SK-N-SH (cell line): Measurements from ENCODE around the gene CFAP20. TPM values are rescaled to one million over a fixed set of nuclear protein-coding genes. Genes with fewer than 3 reads are reported as not detected.

Experiments
- CTCF ChIA-PET: fragments of 300-600, 350-600 bp; formaldehyde crosslinking; extraction: SDS; loops from one replicate; lab custom pipeline; 2021; lab: Yijun Ruan, JAX
- POLR2A ChIA-PET: fragments of 350-600 bp; sonication (Branson Sonifier 250); formaldehyde crosslinking; extraction: SDS; loops from one replicate; lab custom pipeline; 2020; ENCODE audit warnings: antibody characterized with exemption, inconsistent platforms; lab: Yijun Ruan, JAX
- DNase-seq: peaks from one replicate; pipeline ENCODE4 v3.0.0; 2012
- H2AFZ ChIP-seq: fragments of 200-600 bp; sonication (generic); 2 replicates; pipeline ENCODE4 v1.8.1; 2016; ENCODE audit warnings: antibody characterized with exemption, mild to moderate bottlenecking, low read depth
- H3F3A ChIP-seq: fragments of 200-600 bp; sonication (generic); replicated peaks from 2 replicates; pipeline ENCODE3; 2016; ENCODE audit warnings: antibody characterized with exemption, mild to moderate bottlenecking; ENCODE audit not compliant: insufficient read depth
- H3K27ac ChIP-seq, 2 experiments: fragments of 200-500 bp in 1 of 2; fragments of 200-600 bp in 1 of 2; sonication (Bioruptor generic) in 1 of 2; sonication (generic), shearing (Covaris generic) in 1 of 2; 2 replicates each; pipeline versions ENCODE4 v1.5.1 to v1.6.1; 2014 to 2016; ENCODE audit warnings: low read depth in 2 of 2, inconsistent platforms in 1 of 2, low read length in 1 of 2, mild to moderate bottlenecking in 1 of 2, mixed read lengths in 1 of 2
- H3K27me3 ChIP-seq: fragments of 200-600 bp; sonication (generic), shearing (Covaris generic); 2 replicates; pipeline ENCODE4 v1.6.1; 2016; ENCODE audit warnings: mixed run types; ENCODE audit not compliant: insufficient read depth
- H3K36me3 ChIP-seq, 2 experiments: fragments of 200-500 bp in 1 of 2; fragments of 200-600 bp in 1 of 2; sonication (Bioruptor generic) in 1 of 2; sonication (generic) in 1 of 2; replicated peaks in 1 of 2; 2 replicates each; pipeline versions ENCODE3 to v1.5.1; 2014 to 2016; ENCODE audit warnings: low read length in 1 of 2, mild to moderate bottlenecking in 1 of 2; ENCODE audit not compliant: insufficient read depth in 2 of 2, control insufficient read depth in 1 of 2
- H3K4me1 ChIP-seq, 2 experiments: fragments of 200-500 bp in 1 of 2; fragments of 200-600 bp in 1 of 2; sonication (Bioruptor generic) in 1 of 2; sonication (generic), shearing (Covaris generic) in 1 of 2; 2 replicates each; pipeline versions ENCODE4 v1.5.1 to v1.6.1; 2014 to 2016; ENCODE audit warnings: low read depth in 1 of 2, low read length in 1 of 2, mixed run types in 1 of 2; ENCODE audit not compliant: insufficient read depth in 2 of 2, control insufficient read depth in 1 of 2
- H3K4me2 ChIP-seq: fragments of 200-600 bp; sonication (generic), shearing (Covaris generic); 2 replicates; pipeline ENCODE4 v1.6.1; 2017; ENCODE audit warnings: mixed run types
- H3K4me3 ChIP-seq, 2 experiments: fragments of 200-500 bp in 1 of 2; fragments of 200-600 bp in 1 of 2; sonication (Bioruptor generic) in 1 of 2; sonication (generic), shearing (Covaris generic) in 1 of 2; 2 replicates each; pipeline versions ENCODE4 v1.5.1 to v1.8.1; 2014 to 2016; ENCODE audit warnings: low read depth in 2 of 2, inconsistent platforms in 1 of 2, low read length in 1 of 2, mild to moderate bottlenecking in 1 of 2, mixed read lengths in 1 of 2, moderate library complexity in 1 of 2
- H3K79me2 ChIP-seq: fragments of 200-600 bp; sonication (generic); 2 replicates; pipeline ENCODE4 v1.8.1; 2017; ENCODE audit warnings: mild to moderate bottlenecking; ENCODE audit not compliant: insufficient read depth
- H3K9ac ChIP-seq: fragments of 200-600 bp; sonication (generic); 2 replicates; pipeline ENCODE4 v1.6.1; 2017; ENCODE audit warnings: mixed run types
- H3K9me2 ChIP-seq: fragments of 200-600 bp; sonication (generic); 2 replicates; pipeline ENCODE4 v1.6.1; 2017; ENCODE audit warnings: mixed run types
- H3K9me3 ChIP-seq: fragments of 200-600 bp; sonication (generic); 2 replicates; pipeline ENCODE4 v1.6.1; 2017; ENCODE audit warnings: mixed run types, mild to moderate bottlenecking, moderate library complexity
- H4K20me1 ChIP-seq: fragments of 200-600 bp; sonication (generic); 2 replicates; pipeline ENCODE4 v1.6.1; 2017; ENCODE audit warnings: mild to moderate bottlenecking, mixed run types; ENCODE audit not compliant: insufficient read depth
- CHD2 ChIP-seq: fragments of 150-350 bp; IDR thresholded peaks from 2 replicates; pipeline ENCODE4 v1.6.1; 2018; ENCODE audit warnings: low read length; ENCODE audit not compliant: partially characterized antibody
- ELF1 ChIP-seq: IDR thresholded peaks from 2 replicates; pipeline ENCODE4 v1.4.0; 2012
- FOSL2 ChIP-seq: IDR thresholded peaks from 2 replicates; pipeline ENCODE4 v1.4.0; 2012; ENCODE audit warnings: low read depth, mild to moderate bottlenecking, moderate library complexity, borderline replicate concordance
- FOXM1 ChIP-seq: IDR thresholded peaks from 2 replicates; pipeline ENCODE4 v1.4.0; 2012; ENCODE audit warnings: low read depth, mild to moderate bottlenecking
- GABPA ChIP-seq: IDR thresholded peaks from 2 replicates; pipeline ENCODE4 v1.4.0; 2012; ENCODE audit warnings: low read depth, mild to moderate bottlenecking
- GATA2 ChIP-seq: sonication (generic); formaldehyde crosslinking; IDR thresholded peaks from 2 replicates; pipeline ENCODE4 v1.5.0; 2020; ENCODE audit warnings: mild to moderate bottlenecking, missing genetic modification reagents
- MEF2A ChIP-seq: IDR thresholded peaks from 2 replicates; pipeline ENCODE4 v1.4.0; 2012; ENCODE audit warnings: low read depth, borderline replicate concordance
- MXI1 ChIP-seq: IDR thresholded peaks from 2 replicates; pipeline ENCODE4 v1.6.1; 2012; ENCODE audit warnings: mild to moderate bottlenecking, low read depth, low read length, improper control_type of control experiment
- NFIC ChIP-seq: IDR thresholded peaks from 2 replicates; pipeline ENCODE4 v1.4.0; 2012; ENCODE audit warnings: borderline replicate concordance
- RFX5 ChIP-seq: IDR thresholded peaks from 2 replicates; pipeline ENCODE4 v1.6.1; 2012; ENCODE audit warnings: mild to moderate bottlenecking, improper control_type of control experiment, low read length
- SIN3A ChIP-seq: IDR thresholded peaks from 2 replicates; pipeline ENCODE4 v1.6.1; 2012; ENCODE audit warnings: low read depth, mild to moderate bottlenecking, low read length, moderate library complexity, borderline replicate concordance
- SMC3 ChIP-seq: IDR thresholded peaks from 2 replicates; pipeline ENCODE4 v1.6.1; 2012; ENCODE audit warnings: low read depth, low read length, improper control_type of control experiment
- TCF12 ChIP-seq: IDR thresholded peaks from 2 replicates; pipeline ENCODE4 v1.4.0; 2012
- WGBS: methylation state at CpG from one replicate; pipeline ENCODE4 v1.1.6; 2017; ENCODE audit warnings: low lambda C conversion rate; 5-methylcytosine and 5-hydroxymethylcytosine counted together
- polyA plus RNA-seq, 3 experiments: library from polyadenylated mRNA; depleted of rRNA; stranded (reverse); fragments of >200 nt; gene quantifications; 2 replicates each; pipeline ENCODE4 v1.2.3, GENCODE V29; 2012
- TF ChIP-seq, protein P1 (sequence below): fragments of 150-350 bp; IDR thresholded peaks from 2 replicates; pipeline ENCODE4 v1.6.1; 2017; ENCODE audit warnings: antibody characterized with exemption, low read length, low read depth, borderline replicate concordance
- TF ChIP-seq, protein P2 (sequence below): fragments of 200-600 bp; sonication (generic); IDR thresholded peaks from 2 replicates; pipeline ENCODE4 v1.6.1; 2017; ENCODE audit warnings: antibody characterized with exemption, mild to moderate bottlenecking, moderate library complexity
- TF ChIP-seq, protein P3 (sequence below): IDR thresholded peaks from 2 replicates; pipeline ENCODE4; 2012
- TF ChIP-seq, protein P4 (sequence below): IDR thresholded peaks from 2 replicates; pipeline ENCODE4 v1.4.0; 2012; ENCODE audit warnings: low read depth
- TF ChIP-seq, protein P5 (sequence below): IDR thresholded peaks from 2 replicates; pipeline ENCODE4 v1.4.0; 2012; ENCODE audit warnings: low read depth, borderline replicate concordance
- TF ChIP-seq, protein P6 (sequence below): IDR thresholded peaks from 2 replicates; pipeline ENCODE4 v1.4.0; 2012; ENCODE audit warnings: low read depth, borderline replicate concordance
- TF ChIP-seq, protein P7 (sequence below): fragments of 150-350 bp; IDR thresholded peaks from 2 replicates; pipeline ENCODE4 v1.6.1; 2016; ENCODE audit warnings: mild to moderate bottlenecking, low read depth, low read length

The CFAP20 gene
- polyA plus RNA-seq, 1 of the 3 experiments (the other 2 are of a cell fraction) = 61.6 TPM

DNA sequence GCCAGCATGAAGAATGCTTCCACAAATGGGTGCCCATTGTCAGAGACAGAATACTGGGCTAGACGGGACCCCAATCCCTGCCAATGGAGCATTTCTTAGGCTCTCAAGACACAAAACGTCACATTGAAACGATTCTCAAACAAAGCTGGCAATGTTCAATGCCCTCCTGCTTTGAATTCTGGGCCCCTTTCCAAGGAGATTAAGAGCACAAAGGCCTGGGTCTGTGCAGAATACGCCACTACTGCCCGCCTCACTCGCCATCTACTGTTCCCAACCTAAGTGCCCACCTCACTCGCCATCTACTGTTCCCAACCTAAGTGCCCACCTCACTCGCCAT lies 9.7 kb downstream of the CFAP20 start:
- Histone ChIP-seq H3K9ac (no peak overlapping the region), H3F3A (peaks cover 8% of the 10 kb centered on the region), H3K36me3 (peaks cover 17 to 22% of the 10 kb centered on the region in 2 experiments), H3K4me1 (peaks cover 30 to 71% of the 10 kb centered on the region in 2 experiments), H3K27ac (peak overlapping the region in 1 of 2 experiments; percentile 60; a peak in 2 of 4 replicates)
- DNase-seq = no peak
- POLR2A ChIA-PET = no interaction called here
- TF ChIP-seq, protein P1, sequence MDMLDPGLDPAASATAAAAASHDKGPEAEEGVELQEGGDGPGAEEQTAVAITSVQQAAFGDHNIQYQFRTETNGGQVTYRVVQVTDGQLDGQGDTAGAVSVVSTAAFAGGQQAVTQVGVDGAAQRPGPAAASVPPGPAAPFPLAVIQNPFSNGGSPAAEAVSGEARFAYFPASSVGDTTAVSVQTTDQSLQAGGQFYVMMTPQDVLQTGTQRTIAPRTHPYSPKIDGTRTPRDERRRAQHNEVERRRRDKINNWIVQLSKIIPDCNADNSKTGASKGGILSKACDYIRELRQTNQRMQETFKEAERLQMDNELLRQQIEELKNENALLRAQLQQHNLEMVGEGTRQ = no peak
- TF ChIP-seq FOXM1 (no peak), SMC3 (no peak), NFIC (no peak), SIN3A (no peak), CHD2 (no peak), MXI1 (no peak)
- TF ChIP-seq, protein P2, sequence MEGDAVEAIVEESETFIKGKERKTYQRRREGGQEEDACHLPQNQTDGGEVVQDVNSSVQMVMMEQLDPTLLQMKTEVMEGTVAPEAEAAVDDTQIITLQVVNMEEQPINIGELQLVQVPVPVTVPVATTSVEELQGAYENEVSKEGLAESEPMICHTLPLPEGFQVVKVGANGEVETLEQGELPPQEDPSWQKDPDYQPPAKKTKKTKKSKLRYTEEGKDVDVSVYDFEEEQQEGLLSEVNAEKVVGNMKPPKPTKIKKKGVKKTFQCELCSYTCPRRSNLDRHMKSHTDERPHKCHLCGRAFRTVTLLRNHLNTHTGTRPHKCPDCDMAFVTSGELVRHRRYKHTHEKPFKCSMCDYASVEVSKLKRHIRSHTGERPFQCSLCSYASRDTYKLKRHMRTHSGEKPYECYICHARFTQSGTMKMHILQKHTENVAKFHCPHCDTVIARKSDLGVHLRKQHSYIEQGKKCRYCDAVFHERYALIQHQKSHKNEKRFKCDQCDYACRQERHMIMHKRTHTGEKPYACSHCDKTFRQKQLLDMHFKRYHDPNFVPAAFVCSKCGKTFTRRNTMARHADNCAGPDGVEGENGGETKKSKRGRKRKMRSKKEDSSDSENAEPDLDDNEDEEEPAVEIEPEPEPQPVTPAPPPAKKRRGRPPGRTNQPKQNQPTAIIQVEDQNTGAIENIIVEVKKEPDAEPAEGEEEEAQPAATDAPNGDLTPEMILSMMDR = no peak
- TF ChIP-seq, protein P3, sequence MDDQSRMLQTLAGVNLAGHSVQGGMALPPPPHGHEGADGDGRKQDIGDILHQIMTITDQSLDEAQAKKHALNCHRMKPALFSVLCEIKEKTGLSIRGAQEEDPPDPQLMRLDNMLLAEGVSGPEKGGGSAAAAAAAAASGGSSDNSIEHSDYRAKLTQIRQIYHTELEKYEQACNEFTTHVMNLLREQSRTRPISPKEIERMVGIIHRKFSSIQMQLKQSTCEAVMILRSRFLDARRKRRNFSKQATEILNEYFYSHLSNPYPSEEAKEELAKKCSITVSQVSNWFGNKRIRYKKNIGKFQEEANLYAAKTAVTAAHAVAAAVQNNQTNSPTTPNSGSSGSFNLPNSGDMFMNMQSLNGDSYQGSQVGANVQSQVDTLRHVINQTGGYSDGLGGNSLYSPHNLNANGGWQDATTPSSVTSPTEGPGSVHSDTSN = no peak
- TF ChIP-seq, all 33 proteins: peak for 0
- 91% methylated on average over 8 of the region's 8 CpGs for WGBS
- Histone ChIP-seq H3K27me3 (no peaks in the 10 kb centered on the region), H3K79me2 (peaks cover 74% of the 10 kb centered on the region), H3K4me3 (no peak overlapping the region), H4K20me1 (peaks cover 73% of the 10 kb centered on the region), H2AFZ (no peak overlapping the region), H3K4me2 (no peak overlapping the region), H3K9me3 (no peaks in the 10 kb centered on the region), H3K9me2 (no peaks in the 10 kb centered on the region)
- CTCF ChIA-PET = interaction anchor here (0.7 to 7.5 kb wide), 9 partner anchors 8 to 349 kb away, joined by 3 to 123 read pairs (median 5); partner anchors contain the start of genes CFAP20 and MMP15

DNA sequence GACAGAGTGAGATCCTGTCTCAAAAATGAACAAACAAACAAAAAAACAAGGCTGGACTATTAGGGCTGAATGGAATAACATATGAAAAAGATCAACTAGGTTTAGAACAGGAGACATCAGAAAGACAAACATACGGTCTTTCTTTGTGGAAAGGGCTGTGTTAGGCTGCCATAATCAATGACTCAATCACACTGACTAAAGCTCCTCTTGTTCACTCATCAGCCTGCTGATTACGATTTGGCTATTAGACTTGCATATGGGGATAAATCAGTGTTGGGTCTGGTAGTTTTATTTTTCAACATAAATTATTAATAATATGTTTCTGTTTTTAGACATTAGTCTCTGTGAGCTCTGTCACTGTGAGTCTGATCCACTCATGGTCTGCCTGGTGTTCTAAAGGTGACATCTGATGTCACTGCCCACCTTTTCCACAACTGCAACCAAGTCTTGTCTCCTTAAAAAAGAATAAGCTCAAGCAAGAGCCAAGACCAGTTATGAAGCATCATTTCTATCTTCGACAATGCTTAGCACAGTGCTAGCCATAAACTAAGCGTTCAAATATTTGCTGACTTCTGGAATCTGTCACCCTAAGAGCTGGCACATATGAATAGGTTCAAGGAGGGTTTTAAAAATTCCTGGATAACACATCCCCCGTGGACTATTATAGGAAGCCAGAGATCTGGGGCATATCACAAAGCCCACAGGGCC lies 10.2 kb downstream of the CFAP20 start:
- 84% methylated on average over 5 of the region's 5 CpGs for WGBS
- CTCF ChIA-PET = interaction anchor here (0.7 to 7.5 kb wide), 10 partner anchors 8 to 348 kb away, joined by 3 to 123 read pairs (median 4); partner anchors contain the start of genes CFAP20 and MMP15
- Histone ChIP-seq H3K9ac (no peak overlapping the region), H3K4me2 (no peak overlapping the region), H3K4me1 (peaks cover 30 to 71% of the 10 kb centered on the region in 2 experiments), H3K9me3 (no peaks in the 10 kb centered on the region), H3K79me2 (peaks cover 68% of the 10 kb centered on the region), H3F3A (peaks cover 8% of the 10 kb centered on the region), H3K36me3 (peaks cover 19 to 25% of the 10 kb centered on the region in 2 experiments), H2AFZ (no peak overlapping the region), H3K27me3 (no peaks in the 10 kb centered on the region), H4K20me1 (peaks cover 67% of the 10 kb centered on the region), H3K9me2 (no peaks in the 10 kb centered on the region), H3K27ac (peak overlapping the region in 1 of 2 experiments; percentile 60; a peak in 2 of 4 replicates), H3K4me3 (no peak overlapping the region)
- POLR2A ChIA-PET = no interaction called here
- no peak for DNase-seq
- TF ChIP-seq, protein P4, sequence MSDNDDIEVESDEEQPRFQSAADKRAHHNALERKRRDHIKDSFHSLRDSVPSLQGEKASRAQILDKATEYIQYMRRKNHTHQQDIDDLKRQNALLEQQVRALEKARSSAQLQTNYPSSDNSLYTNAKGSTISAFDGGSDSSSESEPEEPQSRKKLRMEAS = no peak
- TF ChIP-seq MEF2A = no peak
- no peak for TF ChIP-seq TCF12
- TF ChIP-seq, protein P5, sequence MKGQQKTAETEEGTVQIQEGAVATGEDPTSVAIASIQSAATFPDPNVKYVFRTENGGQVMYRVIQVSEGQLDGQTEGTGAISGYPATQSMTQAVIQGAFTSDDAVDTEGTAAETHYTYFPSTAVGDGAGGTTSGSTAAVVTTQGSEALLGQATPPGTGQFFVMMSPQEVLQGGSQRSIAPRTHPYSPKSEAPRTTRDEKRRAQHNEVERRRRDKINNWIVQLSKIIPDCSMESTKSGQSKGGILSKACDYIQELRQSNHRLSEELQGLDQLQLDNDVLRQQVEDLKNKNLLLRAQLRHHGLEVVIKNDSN = no peak
- TF ChIP-seq RFX5 = no peak
- TF ChIP-seq FOSL2 = no peak
- no peak for TF ChIP-seq GABPA
- TF ChIP-seq GATA2 = no peak
- TF ChIP-seq, protein P6, sequence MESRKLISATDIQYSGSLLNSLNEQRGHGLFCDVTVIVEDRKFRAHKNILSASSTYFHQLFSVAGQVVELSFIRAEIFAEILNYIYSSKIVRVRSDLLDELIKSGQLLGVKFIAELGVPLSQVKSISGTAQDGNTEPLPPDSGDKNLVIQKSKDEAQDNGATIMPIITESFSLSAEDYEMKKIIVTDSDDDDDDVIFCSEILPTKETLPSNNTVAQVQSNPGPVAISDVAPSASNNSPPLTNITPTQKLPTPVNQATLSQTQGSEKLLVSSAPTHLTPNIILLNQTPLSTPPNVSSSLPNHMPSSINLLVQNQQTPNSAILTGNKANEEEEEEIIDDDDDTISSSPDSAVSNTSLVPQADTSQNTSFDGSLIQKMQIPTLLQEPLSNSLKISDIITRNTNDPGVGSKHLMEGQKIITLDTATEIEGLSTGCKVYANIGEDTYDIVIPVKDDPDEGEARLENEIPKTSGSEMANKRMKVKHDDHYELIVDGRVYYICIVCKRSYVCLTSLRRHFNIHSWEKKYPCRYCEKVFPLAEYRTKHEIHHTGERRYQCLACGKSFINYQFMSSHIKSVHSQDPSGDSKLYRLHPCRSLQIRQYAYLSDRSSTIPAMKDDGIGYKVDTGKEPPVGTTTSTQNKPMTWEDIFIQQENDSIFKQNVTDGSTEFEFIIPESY = no peak
- TF ChIP-seq ELF1 = no peak
- TF ChIP-seq, protein P7, sequence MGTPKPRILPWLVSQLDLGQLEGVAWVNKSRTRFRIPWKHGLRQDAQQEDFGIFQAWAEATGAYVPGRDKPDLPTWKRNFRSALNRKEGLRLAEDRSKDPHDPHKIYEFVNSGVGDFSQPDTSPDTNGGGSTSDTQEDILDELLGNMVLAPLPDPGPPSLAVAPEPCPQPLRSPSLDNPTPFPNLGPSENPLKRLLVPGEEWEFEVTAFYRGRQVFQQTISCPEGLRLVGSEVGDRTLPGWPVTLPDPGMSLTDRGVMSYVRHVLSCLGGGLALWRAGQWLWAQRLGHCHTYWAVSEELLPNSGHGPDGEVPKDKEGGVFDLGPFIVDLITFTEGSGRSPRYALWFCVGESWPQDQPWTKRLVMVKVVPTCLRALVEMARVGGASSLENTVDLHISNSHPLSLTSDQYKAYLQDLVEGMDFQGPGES = no peak
